Neural progenitor cell (in vitro differentiated cells): ENCODE data around the gene USF2.

ENCODE experiments used
- EZH2 ChIP-seq: fragments of 200-600 bp; sonication (generic); IDR thresholded peaks from 2 replicates; pipeline ENCODE4 v1.6.1; 2017; ENCODE audit warnings: antibody characterized with exemption, mild to moderate bottlenecking, moderate library complexity
- TF ChIP-seq, protein P1 (sequence below): fragments of 200-600 bp; sonication (generic); IDR thresholded peaks from 2 replicates; pipeline ENCODE4 v1.5.1; 2017; ENCODE audit warnings: antibody characterized with exemption, mild to moderate bottlenecking

GRCh38 chr19:35253316-35254286, 15.2 kb upstream of the USF2 start:
- TF ChIP-seq, protein P1, sequence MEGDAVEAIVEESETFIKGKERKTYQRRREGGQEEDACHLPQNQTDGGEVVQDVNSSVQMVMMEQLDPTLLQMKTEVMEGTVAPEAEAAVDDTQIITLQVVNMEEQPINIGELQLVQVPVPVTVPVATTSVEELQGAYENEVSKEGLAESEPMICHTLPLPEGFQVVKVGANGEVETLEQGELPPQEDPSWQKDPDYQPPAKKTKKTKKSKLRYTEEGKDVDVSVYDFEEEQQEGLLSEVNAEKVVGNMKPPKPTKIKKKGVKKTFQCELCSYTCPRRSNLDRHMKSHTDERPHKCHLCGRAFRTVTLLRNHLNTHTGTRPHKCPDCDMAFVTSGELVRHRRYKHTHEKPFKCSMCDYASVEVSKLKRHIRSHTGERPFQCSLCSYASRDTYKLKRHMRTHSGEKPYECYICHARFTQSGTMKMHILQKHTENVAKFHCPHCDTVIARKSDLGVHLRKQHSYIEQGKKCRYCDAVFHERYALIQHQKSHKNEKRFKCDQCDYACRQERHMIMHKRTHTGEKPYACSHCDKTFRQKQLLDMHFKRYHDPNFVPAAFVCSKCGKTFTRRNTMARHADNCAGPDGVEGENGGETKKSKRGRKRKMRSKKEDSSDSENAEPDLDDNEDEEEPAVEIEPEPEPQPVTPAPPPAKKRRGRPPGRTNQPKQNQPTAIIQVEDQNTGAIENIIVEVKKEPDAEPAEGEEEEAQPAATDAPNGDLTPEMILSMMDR: no peak
- no peak for TF ChIP-seq EZH2
